PC-3 (cell line): ENCODE measurements around the gene CRADD. TPM values are rescaled to one million over a fixed set of nuclear protein-coding genes. Genes with fewer than 3 reads are reported as not detected.

Experiments used
- ATAC-seq: fragments of 200-7000 bp; cut with Tn5 transposase; 2 replicates; pipeline ENCODE4 v1.9.1; 2020; ENCODE audit warnings: mild to moderate bottlenecking, moderate library complexity
- BruUV-seq: library from RNA; stranded (reverse); fragments of 400-500 nt; replicated peaks from 2 replicates; lab custom pipeline; 2021; lab: Mats Ljungman, UMichigan
- CTCF ChIA-PET: fragments of 300-600 bp; sonication (Branson Sonifier 250); formaldehyde crosslinking; loops from one replicate; lab custom pipeline; 2022; ENCODE audit warnings: antibody characterized with exemption; lab: Charles Lee
- POLR2A ChIA-PET: fragments of 300-600 bp; sonication (Branson Sonifier 250); formaldehyde crosslinking; loops from one replicate; lab custom pipeline; 2022; ENCODE audit warnings: antibody characterized with exemption; ENCODE audit not compliant: unreplicated experiment; lab: Charles Lee
- DNase-seq: peaks from one replicate; pipeline ENCODE4 v3.0.0-alpha.2; 2015
- H2AFZ ChIP-seq: fragments of 300-600 bp; sonication (generic); 2 replicates; pipeline ENCODE4 v1.6.0; 2016; ENCODE audit warnings: antibody characterized with exemption, low read length
- H3F3A ChIP-seq: fragments of 300-600 bp; sonication (generic); one replicate; pipeline ENCODE4 v1.6.0; 2017; ENCODE audit warnings: antibody characterized with exemption, low read length, control low read depth, mild to moderate bottlenecking; ENCODE audit not compliant: unreplicated experiment
- H3K27ac ChIP-seq: fragments of 300-600 bp; sonication (generic); 2 replicates; pipeline ENCODE4 v1.5.1; 2016; ENCODE audit warnings: mild to moderate bottlenecking, low read length
- H3K27me3 ChIP-seq: fragments of 300-600 bp; sonication (generic); 2 replicates; pipeline ENCODE4 v1.6.1; 2016; ENCODE audit warnings: low read length, mixed read lengths
- H3K36me3 ChIP-seq: fragments of 300-600 bp; sonication (generic); 2 replicates; pipeline ENCODE4 v1.6.1; 2016; ENCODE audit warnings: low read depth, mixed run types, low read length, mixed read lengths
- H3K4me1 ChIP-seq: fragments of 300-600 bp; sonication (generic); 2 replicates; pipeline ENCODE4 v1.5.1; 2016; ENCODE audit warnings: low read length; ENCODE audit not compliant: insufficient read depth
- H3K4me2 ChIP-seq: fragments of 300-600 bp; sonication (generic); 2 replicates; pipeline ENCODE4 v1.6.0; 2016; ENCODE audit warnings: low read length
- H3K4me3 ChIP-seq: fragments of 300-600 bp; sonication (generic); 2 replicates; pipeline ENCODE4 v1.5.1; 2016; ENCODE audit warnings: mild to moderate bottlenecking, low read length, mixed read lengths
- H3K79me2 ChIP-seq: fragments of 300-600 bp; sonication (generic); 2 replicates; pipeline ENCODE4 v1.6.1; 2017; ENCODE audit warnings: low read length, mixed read lengths
- H3K9ac ChIP-seq: fragments of 300-600 bp; sonication (generic); 2 replicates; pipeline ENCODE4 v1.6.0; 2016; ENCODE audit warnings: mild to moderate bottlenecking, low read length
- H3K9me2 ChIP-seq: fragments of 300-600 bp; sonication (generic); replicated peaks from 2 replicates; pipeline ENCODE4 v1.6.1; 2016; ENCODE audit warnings: mixed run types, low read length, mixed read lengths
- H3K9me3 ChIP-seq: fragments of 300-600 bp; sonication (generic); 2 replicates; pipeline ENCODE4 v1.6.1; 2016; ENCODE audit warnings: low read length, mixed read lengths
- H4K20me1 ChIP-seq: fragments of 300-600 bp; sonication (generic); 2 replicates; pipeline ENCODE4 v1.6.1; 2016; ENCODE audit warnings: low read length, mixed read lengths
- CTCF ChIP-seq: fragments of 300-600 bp; sonication (generic); conservative IDR thresholded peaks from 2 replicates; pipeline ENCODE4 v1.5.1; 2017; ENCODE audit warnings: antibody characterized with exemption, low read depth, mild to moderate bottlenecking, low read length
- EZH2 ChIP-seq: fragments of 300-600 bp; sonication (generic); IDR thresholded peaks from one replicate; pipeline ENCODE4 v1.6.1; 2017; ENCODE audit warnings: antibody characterized with exemption, mild to moderate bottlenecking, low read length; ENCODE audit not compliant: unreplicated experiment
- EZH2phosphoT487 ChIP-seq: fragments of 300-600 bp; sonication (generic); IDR thresholded peaks from 2 replicates; pipeline ENCODE4 v1.6.1; 2018; ENCODE audit warnings: mild to moderate bottlenecking, antibody characterized with exemption, low read length, borderline replicate concordance
- intact Hi-C: fragments of 100-400 bp; cut with micrococcal nuclease; formaldehyde crosslinking; loops from 2 replicates; pipeline ENCODE4 v1.9.0; 2023
- total RNA-seq: library from RNA; depleted of rRNA; stranded (reverse); fragments of >200 nt; gene quantifications from 2 replicates; pipeline ENCODE4 v1.2.3, GENCODE V29; 2014

The CRADD gene
- total RNA-seq, 1 experiment from 2014 or later: 11.4 TPM

- H3K27ac ChIP-seq: no peak overlapping the region
- intact Hi-C loops: no loop called here
- no peak for DNase-seq
Measured at GRCh38 chr12:93832131-93832530, 155.0 kb downstream of the CRADD start.

GRCh38 chr12:93833946-93834345 is 156.8 kb downstream of the CRADD start:
- Histone ChIP-seq H3K4me2 (no peak overlapping the region), H3F3A (no peaks in the 10 kb centered on the region), H3K27me3 (no peaks in the 10 kb centered on the region), H3K79me2 (no peaks in the 10 kb centered on the region), H4K20me1 (no peaks in the 10 kb centered on the region), H2AFZ (no peak overlapping the region), H3K9me3 (no peaks in the 10 kb centered on the region), H3K4me1 (0 out of 2 replicates have a peak, but pooled peaks cover 5% of the 10 kb centered on the region), H3K27ac (no peak overlapping the region), H3K36me3 (no peaks in the 10 kb centered on the region), H3K4me3 (no peak overlapping the region), H3K9ac (no peak overlapping the region), H3K9me2 (no peaks in the 10 kb centered on the region)
- TF ChIP-seq EZH2 (no peak), EZH2phosphoT487 (no peak), CTCF (no peak)
- CTCF ChIA-PET: no interaction called here
- DNase-seq (no peak), ATAC-seq (no peak)
- intact Hi-C loops: no loop called here
- POLR2A ChIA-PET: no interaction called here
- no TSS peak for BruUV-seq

More at GRCh38 chr12:93832131-93832530, 155.0 kb downstream of the CRADD start:
- ChIA-PET POLR2A (no interaction called here), CTCF (no interaction called here)
- H2AFZ ChIP-seq: no peak overlapping the region
- H3K9me2 ChIP-seq: no peaks in the 10 kb centered on the region
- H3K4me2 ChIP-seq: no peak overlapping the region
- H3K4me3 ChIP-seq: no peak overlapping the region
- no peaks in the 10 kb centered on the region for H3K9me3 ChIP-seq
- TF ChIP-seq EZH2 (no peak), CTCF (no peak), EZH2phosphoT487 (no peak)
- H3K4me1 ChIP-seq: peaks cover 9% of the 10 kb centered on the region; the same call in 1 of the 2 replicates
- no peaks in the 10 kb centered on the region for H3K36me3 ChIP-seq
- H3K79me2 ChIP-seq: no peaks in the 10 kb centered on the region
- BruUV-seq: no TSS peak
- no peaks in the 10 kb centered on the region for H4K20me1 ChIP-seq
- H3K9ac ChIP-seq: no peak overlapping the region
- no peaks in the 10 kb centered on the region for H3F3A ChIP-seq
- no peaks in the 10 kb centered on the region for H3K27me3 ChIP-seq
- ATAC-seq: no peak

GRCh38 chr12:93836620-93837260 is 159.6 kb downstream of the CRADD start:
- Histone ChIP-seq H3K27me3 (no peaks in the 10 kb centered on the region), H3K4me1 (0 out of 2 replicates have a peak, but pooled peaks cover 5% of the 10 kb centered on the region), H3K36me3 (no peaks in the 10 kb centered on the region), H4K20me1 (no peaks in the 10 kb centered on the region), H2AFZ (no peak overlapping the region), H3K9ac (no peak overlapping the region), H3K4me2 (no peak overlapping the region), H3F3A (no peaks in the 10 kb centered on the region), H3K9me3 (no peaks in the 10 kb centered on the region), H3K79me2 (no peaks in the 10 kb centered on the region), H3K4me3 (no peak overlapping the region), H3K9me2 (no peaks in the 10 kb centered on the region), H3K27ac (no peak overlapping the region)
- intact Hi-C loops: no loop called here
- ATAC-seq: no peak
- BruUV-seq: no TSS peak
- POLR2A ChIA-PET: no interaction called here
- DNase-seq: no peak
- TF ChIP-seq CTCF (no peak), EZH2phosphoT487 (no peak), EZH2 (no peak)
- CTCF ChIA-PET: no interaction called here
